HepG2 (cell line): Measurements from ENCODE around the gene TLE2. TPM values are rescaled to one million over a fixed set of nuclear protein-coding genes. Genes with fewer than 3 reads are reported as not detected.

Experiments
- ARID4A ChIP-seq: sonication (generic); formaldehyde crosslinking; IDR thresholded peaks from 2 replicates; pipeline ENCODE4 v1.5.0; 2020; ENCODE audit warnings: mild to moderate bottlenecking, missing genetic modification reagents, borderline replicate concordance
- ETV6 ChIP-seq: sonication (generic); formaldehyde crosslinking; conservative IDR thresholded peaks from 2 replicates; pipeline ENCODE4 v1.4.0; 2020; ENCODE audit warnings: missing genetic modification reagents
- MED8 ChIP-seq: sonication (generic); formaldehyde crosslinking; IDR thresholded peaks from 2 replicates; pipeline ENCODE4 v1.8.1; 2023; ENCODE audit warnings: mild to moderate bottlenecking, missing genetic modification reagents; ENCODE audit not compliant: insufficient replicate concordance
- NFIC ChIP-seq: IDR thresholded peaks from 2 replicates; pipeline ENCODE4 v1.6.1; 2012; ENCODE audit warnings: mild to moderate bottlenecking, low read length, inconsistent platforms
- TBL1XR1 ChIP-seq: fragments of 150-350 bp; IDR thresholded peaks from 2 replicates; pipeline ENCODE4 v1.6.1; 2014; ENCODE audit warnings: borderline replicate concordance, low read length; ENCODE audit not compliant: partially characterized antibody
- TEAD3 ChIP-seq: optimal IDR thresholded peaks from 2 replicates; pipeline ENCODE3; 2016; ENCODE audit warnings: borderline replicate concordance
- ZBTB4 ChIP-seq: sonication (generic); formaldehyde crosslinking; IDR thresholded peaks from 2 replicates; pipeline ENCODE4 v1.4.0; 2020; ENCODE audit warnings: missing genetic modification reagents, mild to moderate bottlenecking, borderline replicate concordance
- ZNF296 ChIP-seq: sonication (generic); formaldehyde crosslinking; conservative IDR thresholded peaks from 2 replicates; pipeline ENCODE4 v1.5.0; 2020; ENCODE audit warnings: mild to moderate bottlenecking, missing genetic modification reagents
- ZNF567 ChIP-seq: sonication (generic); formaldehyde crosslinking; IDR thresholded peaks from 2 replicates; pipeline ENCODE4 v1.8.1; 2023; ENCODE audit warnings: mild to moderate bottlenecking, missing genetic modification reagents, borderline replicate concordance
- ZNF747 ChIP-seq: sonication (generic); formaldehyde crosslinking; IDR thresholded peaks from 2 replicates; pipeline ENCODE4 v1.8.1; 2023; ENCODE audit warnings: missing genetic modification reagents, mild to moderate bottlenecking, borderline replicate concordance
- ZSCAN21 ChIP-seq: sonication (generic); formaldehyde crosslinking; IDR thresholded peaks from 2 replicates; pipeline ENCODE4 v1.8.0; 2022; ENCODE audit warnings: mild to moderate bottlenecking, missing genetic modification reagents, moderate library complexity, borderline replicate concordance
- ZZZ3 ChIP-seq: sonication (generic); formaldehyde crosslinking; IDR thresholded peaks from 2 replicates; pipeline ENCODE4 v1.4.0; 2020; ENCODE audit warnings: missing genetic modification reagents, mild to moderate bottlenecking, borderline replicate concordance
- polyA plus RNA-seq, 8 experiments: library from polyadenylated mRNA; depleted of rRNA in 3 of 8; stranded (reverse) in 7 of 8; unstranded in 1 of 8; fragments of >200 nt; fragmentation: Illumina TruSeq in 4 of 8; extraction: Trizol in 4 of 8; gene quantifications; 2 replicates each; pipeline versions ENCODE4 v1.2.1 to v1.2.3, GENCODE V29; 2011 to 2016; ENCODE audit warnings: low read depth in 4 of 8, missing spikeins in 1 of 8, mixed read lengths in 1 of 8; ENCODE audit not compliant: insufficient read depth in 1 of 8
- total RNA-seq, 5 experiments: library from RNA; depleted of rRNA; stranded (reverse); fragments of >200 nt; fragmentation: Illumina TruSeq; extraction: Trizol; gene quantifications; 2 replicates each; pipeline ENCODE4 v1.2.3, GENCODE V29; 2016; ENCODE audit warnings: low read depth in 1 of 5
- TF ChIP-seq, protein P1 (sequence below): sonication (generic); formaldehyde crosslinking; IDR thresholded peaks from 2 replicates; pipeline ENCODE4 v1.4.0; 2020; ENCODE audit warnings: mild to moderate bottlenecking, missing genetic modification reagents
- TF ChIP-seq, protein P2 (sequence below): sonication (generic); formaldehyde crosslinking; IDR thresholded peaks from 2 replicates; pipeline ENCODE4 v1.4.0; 2020; ENCODE audit warnings: mild to moderate bottlenecking, low read depth, missing genetic modification reagents

Gene TLE2
- total and polyA plus RNA-seq, 2 of the 13 experiments (the other 11 are each of a cell fraction or from before 2014, with no cell fraction given), result 0.07 to 0.81 TPM

GRCh38 chr19:2977001-2977745 lies 51.9 kb downstream of the TLE2 start, which contains the start of gene TLE6 (continued):
- TF ChIP-seq MED8 (peak; percentile 61), TBL1XR1 (peak; percentile 41), TEAD3 (CRISPR knock-in tag) (peak; percentile 9), NFIC (no peak), ETV6 (no peak), ZNF747 (peak; percentile 84; the same call in 1 of the 2 replicates), ZNF296 (CRISPR knock-in tag) (0 out of 2 replicates have a peak, but pooled peaks have one; percentile 59), ZBTB4 (CRISPR knock-in tag) (no peak), ZSCAN21 (CRISPR knock-in tag) (0 out of 2 replicates have a peak, but pooled peaks have one; percentile 22), ARID4A (CRISPR knock-in tag) (peak; percentile 89; the same call in 1 of the 2 replicates), ZNF567 (CRISPR knock-in tag) (0 out of 2 replicates have a peak, but pooled peaks have one; percentile 3), ZZZ3 (CRISPR knock-in tag) (no peak)
- TF ChIP-seq, protein P1, sequence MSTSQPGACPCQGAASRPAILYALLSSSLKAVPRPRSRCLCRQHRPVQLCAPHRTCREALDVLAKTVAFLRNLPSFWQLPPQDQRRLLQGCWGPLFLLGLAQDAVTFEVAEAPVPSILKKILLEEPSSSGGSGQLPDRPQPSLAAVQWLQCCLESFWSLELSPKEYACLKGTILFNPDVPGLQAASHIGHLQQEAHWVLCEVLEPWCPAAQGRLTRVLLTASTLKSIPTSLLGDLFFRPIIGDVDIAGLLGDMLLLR (CRISPR knock-in tag), result peak; percentile 85
- TF ChIP-seq, protein P2, sequence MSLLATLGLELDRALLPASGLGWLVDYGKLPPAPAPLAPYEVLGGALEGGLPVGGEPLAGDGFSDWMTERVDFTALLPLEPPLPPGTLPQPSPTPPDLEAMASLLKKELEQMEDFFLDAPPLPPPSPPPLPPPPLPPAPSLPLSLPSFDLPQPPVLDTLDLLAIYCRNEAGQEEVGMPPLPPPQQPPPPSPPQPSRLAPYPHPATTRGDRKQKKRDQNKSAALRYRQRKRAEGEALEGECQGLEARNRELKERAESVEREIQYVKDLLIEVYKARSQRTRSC (CRISPR knock-in tag), result no peak
